ENCODE data around the gene HSD11B1.

DNA sequence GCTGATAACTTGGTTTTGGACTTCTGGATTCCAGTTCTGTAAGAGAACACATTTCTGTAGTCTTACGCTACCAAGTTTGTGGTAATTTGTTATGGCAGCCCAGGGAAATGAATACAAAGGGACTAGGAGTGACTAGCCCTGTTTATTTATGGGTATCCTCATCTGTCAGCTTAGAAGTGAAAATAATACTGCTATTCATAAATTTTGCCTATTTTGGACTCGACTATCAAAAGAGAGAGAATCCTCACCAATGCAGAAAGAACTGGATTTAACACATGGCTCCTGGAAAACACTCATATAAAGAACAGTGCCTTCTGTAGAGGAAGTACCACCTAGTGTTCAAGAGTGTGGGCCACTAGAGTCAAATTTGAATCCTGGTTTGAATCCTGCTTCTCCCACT lies 22.6 kb downstream of the HSD11B1 start:
- TF ChIP-seq, protein P1, sequence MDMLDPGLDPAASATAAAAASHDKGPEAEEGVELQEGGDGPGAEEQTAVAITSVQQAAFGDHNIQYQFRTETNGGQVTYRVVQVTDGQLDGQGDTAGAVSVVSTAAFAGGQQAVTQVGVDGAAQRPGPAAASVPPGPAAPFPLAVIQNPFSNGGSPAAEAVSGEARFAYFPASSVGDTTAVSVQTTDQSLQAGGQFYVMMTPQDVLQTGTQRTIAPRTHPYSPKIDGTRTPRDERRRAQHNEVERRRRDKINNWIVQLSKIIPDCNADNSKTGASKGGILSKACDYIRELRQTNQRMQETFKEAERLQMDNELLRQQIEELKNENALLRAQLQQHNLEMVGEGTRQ (IDR thresholded peaks at IDR 0.05; ENCODE audit: low read depth, low read length): no peak
- TF ChIP-seq POLR2A (IDR thresholded peaks at IDR 0.05; ENCODE audit: low read depth, low read length): no peak
- TF ChIP-seq, protein P2, sequence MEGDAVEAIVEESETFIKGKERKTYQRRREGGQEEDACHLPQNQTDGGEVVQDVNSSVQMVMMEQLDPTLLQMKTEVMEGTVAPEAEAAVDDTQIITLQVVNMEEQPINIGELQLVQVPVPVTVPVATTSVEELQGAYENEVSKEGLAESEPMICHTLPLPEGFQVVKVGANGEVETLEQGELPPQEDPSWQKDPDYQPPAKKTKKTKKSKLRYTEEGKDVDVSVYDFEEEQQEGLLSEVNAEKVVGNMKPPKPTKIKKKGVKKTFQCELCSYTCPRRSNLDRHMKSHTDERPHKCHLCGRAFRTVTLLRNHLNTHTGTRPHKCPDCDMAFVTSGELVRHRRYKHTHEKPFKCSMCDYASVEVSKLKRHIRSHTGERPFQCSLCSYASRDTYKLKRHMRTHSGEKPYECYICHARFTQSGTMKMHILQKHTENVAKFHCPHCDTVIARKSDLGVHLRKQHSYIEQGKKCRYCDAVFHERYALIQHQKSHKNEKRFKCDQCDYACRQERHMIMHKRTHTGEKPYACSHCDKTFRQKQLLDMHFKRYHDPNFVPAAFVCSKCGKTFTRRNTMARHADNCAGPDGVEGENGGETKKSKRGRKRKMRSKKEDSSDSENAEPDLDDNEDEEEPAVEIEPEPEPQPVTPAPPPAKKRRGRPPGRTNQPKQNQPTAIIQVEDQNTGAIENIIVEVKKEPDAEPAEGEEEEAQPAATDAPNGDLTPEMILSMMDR (conservative IDR thresholded peaks at IDR 0.05; ENCODE audit: low read depth, low read length): no peak
- no peak for TF ChIP-seq RAD21 (IDR thresholded peaks at IDR 0.05; ENCODE audit: low read length)
- no peak for TF ChIP-seq RCOR1 (IDR thresholded peaks at IDR 0.05; ENCODE audit: insufficient replicate concordance, low read length)
- no peak for TF ChIP-seq SMC3 (IDR thresholded peaks at IDR 0.05; ENCODE audit: low read depth, low read length)
- no peak for TF ChIP-seq MAFK (IDR thresholded peaks at IDR 0.05; ENCODE audit: low read depth, low read length)
- no peak for TF ChIP-seq MXI1 (IDR thresholded peaks at IDR 0.05; ENCODE audit: borderline replicate concordance, low read depth, low read length)
- TF ChIP-seq MAZ (IDR thresholded peaks at IDR 0.05; ENCODE audit: borderline replicate concordance, low read depth, low read length): no peak
- no peak for TF ChIP-seq CHD1 (IDR thresholded peaks at IDR 0.05; ENCODE audit: low read depth, low read length)

All from IMR-90 (cell line).